AG10803 (cell line): ENCODE data around the gene SGCB.
"Not testable (repeated sequence)": the region's sequence is repeated elsewhere in the genome, so short reads cannot be mapped to it uniquely, and the experiment has no call there.

Source experiments
- DNase-seq: peaks from one replicate; pipeline ENCODE4 v3.0.0; 2010; ENCODE audit warnings: low read depth
- H3K4me3 ChIP-seq: 2 replicates; pipeline ENCODE4 v1.5.1; 2011; ENCODE audit warnings: mild to moderate bottlenecking, low read length, control low read depth
- TF ChIP-seq, protein P1 (sequence below): conservative IDR thresholded peaks from 2 replicates; pipeline ENCODE4 v1.5.1; 2011; ENCODE audit warnings: mild to moderate bottlenecking, low read length, control low read depth, inconsistent platforms

Gene SGCB

GRCh38 chr4:52038103-52038912 lies at the start of gene SGCB:
Gene SGCB (minus strand): TSS chr4:52038299. CDS start chr4:52038259, 40 bp downstream.
- peak within 1 kb of the TSS; percentile 74 for H3K4me3 ChIP-seq
- peak; percentile 46 for DNase-seq
- TF ChIP-seq, protein P1, sequence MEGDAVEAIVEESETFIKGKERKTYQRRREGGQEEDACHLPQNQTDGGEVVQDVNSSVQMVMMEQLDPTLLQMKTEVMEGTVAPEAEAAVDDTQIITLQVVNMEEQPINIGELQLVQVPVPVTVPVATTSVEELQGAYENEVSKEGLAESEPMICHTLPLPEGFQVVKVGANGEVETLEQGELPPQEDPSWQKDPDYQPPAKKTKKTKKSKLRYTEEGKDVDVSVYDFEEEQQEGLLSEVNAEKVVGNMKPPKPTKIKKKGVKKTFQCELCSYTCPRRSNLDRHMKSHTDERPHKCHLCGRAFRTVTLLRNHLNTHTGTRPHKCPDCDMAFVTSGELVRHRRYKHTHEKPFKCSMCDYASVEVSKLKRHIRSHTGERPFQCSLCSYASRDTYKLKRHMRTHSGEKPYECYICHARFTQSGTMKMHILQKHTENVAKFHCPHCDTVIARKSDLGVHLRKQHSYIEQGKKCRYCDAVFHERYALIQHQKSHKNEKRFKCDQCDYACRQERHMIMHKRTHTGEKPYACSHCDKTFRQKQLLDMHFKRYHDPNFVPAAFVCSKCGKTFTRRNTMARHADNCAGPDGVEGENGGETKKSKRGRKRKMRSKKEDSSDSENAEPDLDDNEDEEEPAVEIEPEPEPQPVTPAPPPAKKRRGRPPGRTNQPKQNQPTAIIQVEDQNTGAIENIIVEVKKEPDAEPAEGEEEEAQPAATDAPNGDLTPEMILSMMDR = no peak

- DNase-seq, H3K4me3 ChIP-seq: not testable (repeated sequence)
These were observed 48.3 kb upstream of the SGCB start for GRCh38 chr4:52086425-52086824.

GRCh38 chr4:52081216-52081615 lies 43.1 kb upstream of the SGCB start:
- no peak overlapping the region for H3K4me3 ChIP-seq
- TF ChIP-seq, protein P1 = no peak
- DNase-seq = no peak

- TF ChIP-seq, protein P1 = no peak
- DNase-seq = no peak
- no peak overlapping the region for H3K4me3 ChIP-seq
These were observed 41.6 kb upstream of the SGCB start for GRCh38 chr4:52079659-52080058.

DNA sequence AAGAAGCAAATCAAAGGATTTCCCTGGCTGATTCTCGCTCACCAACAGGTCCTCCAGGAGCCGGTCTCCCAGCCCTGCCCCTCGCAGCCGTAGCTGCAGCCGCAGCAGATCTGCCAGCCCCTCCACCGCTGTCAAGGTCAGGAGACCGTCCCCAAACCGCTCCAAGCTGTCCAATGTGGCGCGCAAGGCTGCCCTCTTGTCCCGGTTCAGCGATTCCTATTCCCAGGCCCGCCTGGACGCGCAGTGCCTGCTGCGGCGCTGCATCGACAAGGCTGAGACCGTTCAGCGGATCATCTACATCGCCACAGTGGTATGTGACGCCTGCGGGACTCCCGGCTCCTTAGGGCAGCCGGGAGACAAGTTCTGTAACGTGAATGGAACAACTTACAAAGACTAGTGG lies 38.6 kb upstream of the SGCB start:
- TF ChIP-seq, protein P1 = no peak
- no peak overlapping the region for H3K4me3 ChIP-seq
- DNase-seq = no peak

GRCh38 chr4:52071791-52072546 lies 33.9 kb upstream of the SGCB start:
- no peak for DNase-seq
- H3K4me3 ChIP-seq = no peak overlapping the region
- TF ChIP-seq, protein P1 = no peak

GRCh38 chr4:52069571-52069970 lies 31.5 kb upstream of the SGCB start:
- DNase-seq = no peak
- TF ChIP-seq, protein P1 = no peak
- H3K4me3 ChIP-seq = no peak overlapping the region
